OCI-LY3 (cell line): Measurements from ENCODE around the gene GPR137C.
"Not testable (repeated sequence)": the region's sequence is repeated elsewhere in the genome, so short reads cannot be mapped to it uniquely, and the experiment has no call there.

Experiments used
- H2AFZ ChIP-seq: fragments of 200-600, 300-600 bp; shearing (Covaris generic); 2 replicates; pipeline ENCODE4 v1.6.0; 2014; ENCODE audit warnings: antibody characterized with exemption, low read depth, low read length
- H3K27ac ChIP-seq: fragments of 200-600, 300-600 bp; sonication (generic); 2 replicates; pipeline ENCODE4 v1.5.1; 2014; ENCODE audit warnings: mild to moderate bottlenecking, low read length, moderate library complexity, mixed read lengths
- H3K27me3 ChIP-seq: fragments of 200-600, 300-600 bp; sonication (generic); 2 replicates; pipeline ENCODE4 v1.6.1; 2014; ENCODE audit warnings: low read depth, low read length, mixed read lengths
- H3K36me3 ChIP-seq: fragments of 200-600, 300-600 bp; sonication (generic); replicated peaks from 2 replicates; pipeline ENCODE3; 2014; ENCODE audit warnings: low read depth, low read length, mixed read lengths
- H3K4me1 ChIP-seq: fragments of 300-600, 200-600 bp; sonication (generic); 2 replicates; pipeline ENCODE4 v1.6.1; 2014; ENCODE audit warnings: low read length, mixed read lengths
- H3K4me2 ChIP-seq: fragments of 200-600, 300-600 bp; sonication (generic); 2 replicates; pipeline ENCODE4 v1.6.1; 2014; ENCODE audit warnings: low read length, mixed read lengths
- H3K4me3 ChIP-seq: fragments of 300-600, 200-600 bp; sonication (generic); 2 replicates; pipeline ENCODE4 v1.5.1; 2014; ENCODE audit warnings: antibody characterized with exemption, mild to moderate bottlenecking, low read length, moderate library complexity
- H3K79me2 ChIP-seq: fragments of 300-600, 200-600 bp; shearing (Covaris generic); 2 replicates; pipeline ENCODE4 v1.6.1; 2014; ENCODE audit warnings: mild to moderate bottlenecking, low read length, mixed read lengths
- H3K9ac ChIP-seq: fragments of 300-600, 200-600 bp; shearing (Covaris generic); 2 replicates; pipeline ENCODE4 v1.6.0; 2014; ENCODE audit warnings: mild to moderate bottlenecking, low read length, moderate library complexity
- H3K9me3 ChIP-seq: fragments of 200-600, 300-600 bp; shearing (Covaris generic); 2 replicates; pipeline ENCODE4 v1.6.1; 2014; ENCODE audit warnings: low read length, mixed read lengths; ENCODE audit not compliant: insufficient read depth
- H4K20me1 ChIP-seq: fragments of 200-600, 300-600 bp; sonication (generic); 2 replicates; pipeline ENCODE4 v1.6.1; 2016; ENCODE audit warnings: low read length, mixed read lengths; ENCODE audit not compliant: insufficient read depth
- EZH2phosphoT487 ChIP-seq: fragments of 200-600 bp; shearing (Covaris generic); IDR thresholded peaks from 2 replicates; pipeline ENCODE4 v1.6.1; 2018; ENCODE audit warnings: antibody characterized with exemption, mixed run types, low read depth
- TF ChIP-seq, protein P1 (sequence below): fragments of 200-600, 300-600 bp; sonication (generic); IDR thresholded peaks from 2 replicates; pipeline ENCODE4 v1.5.1; 2014; ENCODE audit warnings: antibody characterized with exemption, low read length, low read depth

GPR137C gene

GRCh38 chr14:52553002-52553670 is 500 bp downstream of the GPR137C start:
- Histone ChIP-seq H3K9me3 (no peaks in the 10 kb centered on the region), H4K20me1 (no peaks in the 10 kb centered on the region), H3K36me3 (no peaks in the 10 kb centered on the region), H3K27ac (no peak overlapping the region), H3K4me1 (peaks cover 11% of the 10 kb centered on the region), H2AFZ (peak overlapping the region; percentile 92), H3K9ac (peak overlapping the region; percentile 63), H3K4me2 (peak overlapping the region; percentile 96), H3K79me2 (peaks cover 10% of the 10 kb centered on the region), H3K4me3 (peak overlapping the region; percentile 98), H3K27me3 (peaks cover 3% of the 10 kb centered on the region; the same call in 1 of the 2 replicates)
- TF ChIP-seq, protein P1, sequence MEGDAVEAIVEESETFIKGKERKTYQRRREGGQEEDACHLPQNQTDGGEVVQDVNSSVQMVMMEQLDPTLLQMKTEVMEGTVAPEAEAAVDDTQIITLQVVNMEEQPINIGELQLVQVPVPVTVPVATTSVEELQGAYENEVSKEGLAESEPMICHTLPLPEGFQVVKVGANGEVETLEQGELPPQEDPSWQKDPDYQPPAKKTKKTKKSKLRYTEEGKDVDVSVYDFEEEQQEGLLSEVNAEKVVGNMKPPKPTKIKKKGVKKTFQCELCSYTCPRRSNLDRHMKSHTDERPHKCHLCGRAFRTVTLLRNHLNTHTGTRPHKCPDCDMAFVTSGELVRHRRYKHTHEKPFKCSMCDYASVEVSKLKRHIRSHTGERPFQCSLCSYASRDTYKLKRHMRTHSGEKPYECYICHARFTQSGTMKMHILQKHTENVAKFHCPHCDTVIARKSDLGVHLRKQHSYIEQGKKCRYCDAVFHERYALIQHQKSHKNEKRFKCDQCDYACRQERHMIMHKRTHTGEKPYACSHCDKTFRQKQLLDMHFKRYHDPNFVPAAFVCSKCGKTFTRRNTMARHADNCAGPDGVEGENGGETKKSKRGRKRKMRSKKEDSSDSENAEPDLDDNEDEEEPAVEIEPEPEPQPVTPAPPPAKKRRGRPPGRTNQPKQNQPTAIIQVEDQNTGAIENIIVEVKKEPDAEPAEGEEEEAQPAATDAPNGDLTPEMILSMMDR: no peak
- no peak for TF ChIP-seq EZH2phosphoT487

GRCh38 chr14:52553671-52554575 is 1.3 kb downstream of the GPR137C start:
- H3K27ac ChIP-seq: no peak overlapping the region
- H3K4me1 ChIP-seq: peaks cover 11% of the 10 kb centered on the region
- H3K4me2 ChIP-seq: peak overlapping the region; percentile 96
- H3K4me3 ChIP-seq: peak overlapping the region; percentile 98
- H3K9ac ChIP-seq: peak overlapping the region; percentile 63
- H3K79me2 ChIP-seq: peaks cover 10% of the 10 kb centered on the region
- no peaks in the 10 kb centered on the region for H3K9me3 ChIP-seq
- H2AFZ ChIP-seq: peak overlapping the region; percentile 92
- H3K27me3 ChIP-seq: peaks cover 3% of the 10 kb centered on the region; the same call in 1 of the 2 replicates
- no peaks in the 10 kb centered on the region for H4K20me1 ChIP-seq
- TF ChIP-seq, protein P1: no peak
- no peak for TF ChIP-seq EZH2phosphoT487
- H3K36me3 ChIP-seq: no peaks in the 10 kb centered on the region

DNA sequence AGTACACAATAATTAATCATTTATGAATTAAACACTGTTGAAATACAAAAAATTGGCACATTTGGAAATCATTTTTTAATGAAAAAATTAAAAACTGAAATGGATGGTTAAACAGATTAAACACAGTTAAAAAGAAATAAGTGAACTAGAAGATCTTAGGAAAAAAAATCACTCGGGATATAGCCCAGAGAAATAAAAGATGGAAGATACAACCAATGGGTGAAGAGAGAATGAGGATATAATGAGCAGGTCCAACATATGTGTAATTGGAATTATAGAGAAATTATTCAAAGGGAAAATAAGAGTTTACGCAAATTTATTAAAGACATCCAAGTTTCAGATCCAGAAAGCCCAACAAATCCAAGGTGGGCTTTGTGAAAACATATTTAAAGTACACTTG is 6.1 kb downstream of the GPR137C start:
- no peak for TF ChIP-seq EZH2phosphoT487
- TF ChIP-seq, protein P1: no peak
- Histone ChIP-seq H3K27me3 (peaks cover 3% of the 10 kb centered on the region; the same call in 1 of the 2 replicates), H4K20me1 (no peaks in the 10 kb centered on the region), H3K4me3 (no peak overlapping the region), H3K4me1 (peaks cover 12% of the 10 kb centered on the region), H3K9me3 (no peaks in the 10 kb centered on the region), H3K36me3 (no peaks in the 10 kb centered on the region), H2AFZ (no peak overlapping the region), H3K27ac (no peak overlapping the region), H3K9ac (no peak overlapping the region), H3K79me2 (no peaks in the 10 kb centered on the region), H3K4me2 (no peak overlapping the region)

GRCh38 chr14:52563120-52563519 is 10.5 kb downstream of the GPR137C start:
- Histone ChIP-seq H3K27ac (no peak overlapping the region), H3K9ac (no peak overlapping the region), H3K36me3 (no peaks in the 10 kb centered on the region), H3K9me3 (no peaks in the 10 kb centered on the region), H3K4me3 (no peak overlapping the region), H4K20me1 (no peaks in the 10 kb centered on the region), H3K79me2 (no peaks in the 10 kb centered on the region), H3K4me2 (no peak overlapping the region), H3K4me1 (peaks cover 7% of the 10 kb centered on the region; the same call in 1 of the 2 replicates), H3K27me3 (0 out of 2 replicates have a peak, but pooled peaks cover 3% of the 10 kb centered on the region), H2AFZ (no peak overlapping the region)
- TF ChIP-seq, protein P1: no peak
- no peak for TF ChIP-seq EZH2phosphoT487

DNA sequence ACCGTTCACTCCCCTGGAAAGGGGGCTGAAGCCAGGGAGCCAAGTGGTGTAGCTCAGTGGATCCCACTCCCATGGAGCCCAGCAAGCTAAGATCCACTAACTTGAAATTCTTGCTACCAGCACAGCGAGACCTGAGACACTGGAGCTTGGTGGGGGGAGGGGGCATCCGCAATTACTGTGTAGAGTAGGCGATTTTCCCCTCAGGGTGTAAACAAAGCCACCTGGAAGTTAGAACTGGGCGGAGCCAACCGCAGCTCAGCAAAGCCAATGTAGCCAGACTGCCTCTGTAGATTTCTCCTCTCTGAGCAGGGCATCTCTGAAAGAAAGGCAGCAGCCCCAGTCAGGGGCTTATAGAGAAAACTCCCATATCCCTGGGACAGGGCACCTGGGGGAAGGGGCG is 15.8 kb downstream of the GPR137C start:
- not testable (repeated sequence) for H3K79me2 ChIP-seq, H3K9me3 ChIP-seq, H3K4me2 ChIP-seq, H3K4me1 ChIP-seq, H3K9ac ChIP-seq, H3K27ac ChIP-seq, H3K36me3 ChIP-seq, H3K27me3 ChIP-seq, H3K4me3 ChIP-seq, H4K20me1 ChIP-seq, H2AFZ ChIP-seq
